A204.1 (cell line): Measurements from ENCODE around the gene PCBP3.
"Not testable (repeated sequence)": the region's sequence is repeated elsewhere in the genome, so short reads cannot be mapped to it uniquely, and the experiment has no call there.

ENCODE experiments used
- FAIRE-seq: peaks from 2 replicates; lab custom pipeline; 2012; peaks lifted over from hg19 to GRCh38; lab: Jason Lieb, UNC

Gene PCBP3

DNA sequence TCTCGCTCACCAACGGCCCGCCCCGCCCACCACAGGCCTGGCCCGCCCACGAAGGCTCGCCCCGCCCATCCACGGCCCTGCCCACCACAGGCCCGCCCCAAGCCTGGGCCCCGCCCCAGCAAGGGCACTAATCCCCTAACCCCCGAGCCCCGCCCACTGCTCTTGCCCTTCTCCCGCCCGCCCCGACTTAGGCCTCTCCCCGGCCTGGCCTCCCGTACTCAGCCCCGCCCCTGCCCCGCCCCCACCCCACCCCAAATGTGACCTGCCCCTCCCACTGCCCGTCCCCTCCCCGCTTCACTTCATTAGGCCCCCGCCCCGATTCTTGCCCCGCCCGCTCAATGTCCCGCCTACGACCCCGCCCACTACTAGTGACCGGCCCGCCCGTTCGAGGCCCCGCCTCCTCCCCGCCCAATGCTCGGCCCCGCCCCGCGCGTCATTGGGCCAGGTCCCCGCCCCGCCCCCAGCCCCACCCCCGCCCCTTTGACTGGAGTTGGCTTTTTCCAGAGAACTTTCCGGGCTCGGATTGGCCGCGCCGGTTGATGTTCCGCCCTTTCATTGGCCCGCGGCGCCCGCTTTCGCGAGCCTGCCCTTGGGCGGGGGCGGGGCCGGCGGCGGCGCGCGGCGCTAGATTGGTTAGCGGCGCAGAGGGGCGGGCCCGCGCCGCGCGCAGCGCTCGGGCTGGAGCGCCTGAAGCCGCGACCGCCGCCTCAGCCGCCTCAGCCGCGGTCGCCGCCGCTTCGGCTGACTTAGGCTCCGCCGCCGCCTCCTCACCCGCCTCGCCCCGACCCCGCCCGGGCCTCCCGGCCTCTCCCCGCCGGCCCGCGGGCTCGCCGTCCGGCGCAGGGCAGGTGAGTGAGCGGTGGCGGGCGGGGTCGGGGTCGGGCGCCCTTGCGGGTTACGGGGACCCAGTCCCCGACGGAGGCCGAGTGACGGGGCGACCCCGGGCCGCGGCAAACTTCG lies at the start of gene PCBP3:
Gene PCBP3 (plus strand): TSS at position 705 of the 960 bp plus-strand sequence. CDS start 206,361 bp downstream, outside the sequence.
- no peak for FAIRE-seq

DNA sequence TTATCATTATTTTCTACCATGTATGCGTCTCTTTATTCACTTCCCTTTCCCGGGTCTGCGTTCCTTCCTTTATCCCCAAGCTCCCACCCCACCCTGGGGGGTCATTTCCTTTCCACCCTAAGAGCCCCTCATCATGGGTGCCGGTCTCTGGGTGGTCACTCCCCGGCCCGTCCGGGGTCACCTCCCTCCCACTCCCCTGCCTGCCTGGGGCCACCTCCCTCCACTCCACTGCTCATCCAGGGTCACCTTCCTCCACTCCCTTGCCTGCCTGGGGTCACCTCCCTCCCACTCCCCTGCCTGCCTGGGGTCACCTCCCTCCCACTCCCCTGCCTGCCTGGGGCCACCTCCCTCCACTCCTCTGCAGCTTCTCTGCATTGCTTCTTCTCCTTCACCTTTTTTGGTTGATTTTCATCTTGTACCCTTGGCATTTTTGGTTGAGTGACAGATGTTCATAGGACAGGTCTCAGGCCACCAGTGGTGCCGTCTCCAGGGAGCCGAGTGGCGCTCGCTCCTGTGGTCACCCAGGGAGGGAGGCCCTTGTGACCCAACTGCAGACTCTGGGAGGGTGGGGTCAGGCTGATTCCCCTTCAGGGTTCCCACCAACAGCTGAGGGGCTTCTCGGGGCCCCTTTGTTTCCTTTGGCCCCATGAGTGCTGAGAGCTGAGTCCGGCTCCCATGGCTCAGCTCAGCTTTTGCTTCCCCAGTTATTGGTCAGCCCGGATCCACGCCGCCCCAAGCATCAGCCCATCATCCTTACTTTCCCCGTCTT lies 48.6 kb upstream of the PCBP3 start:
- FAIRE-seq: no peak

DNA sequence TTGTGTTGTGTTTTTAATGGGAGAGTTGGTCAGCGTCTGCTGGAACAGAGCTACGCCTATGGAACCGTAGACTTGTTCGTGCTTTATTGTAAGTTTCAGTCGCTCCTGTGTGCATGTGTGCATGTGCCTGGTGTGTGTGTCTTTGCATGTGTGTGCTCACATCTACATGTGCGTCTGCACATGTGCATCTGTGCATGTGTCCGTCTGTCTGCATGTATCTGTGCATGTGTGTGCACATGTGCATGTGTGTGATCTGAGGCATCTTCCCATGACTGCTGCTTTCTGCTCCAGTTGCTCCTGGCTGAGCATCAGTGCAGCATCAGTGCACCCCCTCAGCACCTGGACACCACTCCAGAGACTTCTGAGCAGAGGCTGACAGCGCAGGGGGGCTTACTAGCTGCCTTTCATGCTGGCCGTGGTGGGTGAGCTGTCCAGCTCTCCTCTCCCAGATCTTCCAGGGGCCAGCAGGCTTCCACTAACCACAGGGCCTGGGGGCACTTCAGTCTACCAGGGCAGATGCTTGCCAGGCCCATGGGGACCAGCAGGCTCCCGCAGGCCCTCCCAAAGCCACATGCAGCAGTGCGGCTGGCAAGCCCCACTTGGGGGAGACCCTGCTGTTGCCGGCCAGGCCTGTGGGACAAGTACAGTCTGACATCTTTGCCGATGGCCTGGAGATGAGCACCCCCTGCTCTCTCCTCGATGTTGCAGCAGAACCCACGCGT lies 47.8 kb upstream of the PCBP3 start:
- FAIRE-seq: no peak

DNA sequence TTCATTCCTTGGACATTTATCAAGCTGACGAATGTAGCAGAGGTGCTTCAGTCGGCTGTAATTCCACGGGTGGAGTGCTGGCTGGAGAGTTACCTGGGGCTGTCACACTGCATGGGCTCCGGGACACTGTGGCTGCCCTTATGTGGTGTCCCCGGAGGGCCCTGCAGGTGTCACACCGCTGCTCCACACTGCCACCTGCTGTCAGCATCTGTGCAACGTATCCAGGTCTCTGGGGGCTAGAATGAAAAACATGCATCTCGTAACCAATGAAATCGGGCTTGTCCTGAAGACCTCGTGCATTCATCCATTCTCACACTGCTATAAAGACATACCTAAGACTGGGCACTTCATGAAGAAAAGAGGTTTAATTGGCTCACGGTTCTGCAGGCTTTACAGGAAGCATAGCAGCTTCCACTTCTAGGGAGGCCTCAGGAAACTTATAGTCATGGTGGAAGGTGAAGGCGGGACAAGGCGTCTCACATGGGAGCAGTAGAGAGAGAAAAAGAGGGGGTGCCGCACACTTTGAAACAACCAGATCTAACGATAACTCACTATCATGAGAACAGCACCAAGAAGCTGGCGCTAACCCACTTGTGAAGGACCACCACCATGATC lies 46.7 kb upstream of the PCBP3 start:
- no peak for FAIRE-seq

DNA sequence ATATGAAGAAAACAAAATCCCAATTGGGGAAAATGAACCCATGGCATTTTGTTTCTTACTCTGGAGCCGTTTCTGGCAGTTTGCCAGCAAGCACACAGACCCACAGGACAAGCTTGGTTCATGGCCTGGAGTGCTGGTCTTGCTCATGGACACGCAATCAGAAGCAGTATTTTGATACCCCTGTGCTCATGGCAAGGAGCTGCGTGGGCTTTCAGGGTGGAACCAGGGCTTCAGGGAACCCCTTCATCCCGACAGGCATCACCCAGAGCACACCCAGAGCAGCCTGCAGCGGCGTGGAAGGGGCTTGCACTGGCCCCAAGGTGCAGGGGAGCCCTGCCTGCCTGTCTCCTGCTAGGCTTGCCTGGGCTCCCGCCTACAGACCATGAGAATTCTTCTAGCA lies 45.4 kb upstream of the PCBP3 start:
- no peak for FAIRE-seq

DNA sequence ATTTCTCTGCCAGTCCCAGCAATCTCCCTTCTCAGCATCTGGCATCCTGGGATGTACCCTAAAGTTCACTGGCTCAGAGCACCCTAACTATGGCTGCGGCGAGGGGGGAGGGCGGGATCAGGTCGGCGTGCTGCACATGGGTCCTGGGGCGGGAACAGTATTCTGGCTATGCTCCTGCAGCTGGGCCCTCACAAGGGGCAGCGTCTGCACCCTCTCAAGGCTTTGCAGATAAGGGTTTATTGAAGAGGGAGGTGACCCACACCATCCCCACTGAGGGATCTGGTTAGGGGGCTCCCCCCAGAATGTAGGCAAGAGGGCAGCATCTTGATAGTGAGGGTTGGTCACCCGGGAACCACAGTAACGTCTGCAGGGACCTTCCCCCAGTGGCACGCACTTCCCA lies 44.9 kb upstream of the PCBP3 start:
- FAIRE-seq: no peak

DNA sequence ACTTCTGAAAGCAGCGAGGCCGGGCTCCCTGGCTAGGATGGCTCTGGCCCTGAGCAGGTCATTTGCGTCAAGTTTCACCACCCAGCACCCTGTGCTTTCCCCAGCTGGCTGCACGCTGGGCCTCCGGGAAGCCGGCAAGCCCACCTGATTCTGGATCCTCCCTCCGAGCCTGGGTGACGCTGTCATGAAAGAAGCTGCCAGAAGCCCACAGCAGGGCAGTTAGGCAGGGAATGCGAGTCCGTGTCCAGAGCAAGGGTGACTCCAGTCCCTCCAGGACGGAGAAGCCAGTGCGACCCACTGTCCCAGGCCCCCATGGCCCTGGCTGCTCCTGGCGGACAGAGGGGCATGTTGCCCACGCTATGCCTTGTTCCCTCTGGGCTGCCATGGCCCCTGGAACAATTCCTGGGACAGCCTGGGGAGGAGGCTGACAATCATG lies 44.4 kb upstream of the PCBP3 start:
- FAIRE-seq: no peak

DNA sequence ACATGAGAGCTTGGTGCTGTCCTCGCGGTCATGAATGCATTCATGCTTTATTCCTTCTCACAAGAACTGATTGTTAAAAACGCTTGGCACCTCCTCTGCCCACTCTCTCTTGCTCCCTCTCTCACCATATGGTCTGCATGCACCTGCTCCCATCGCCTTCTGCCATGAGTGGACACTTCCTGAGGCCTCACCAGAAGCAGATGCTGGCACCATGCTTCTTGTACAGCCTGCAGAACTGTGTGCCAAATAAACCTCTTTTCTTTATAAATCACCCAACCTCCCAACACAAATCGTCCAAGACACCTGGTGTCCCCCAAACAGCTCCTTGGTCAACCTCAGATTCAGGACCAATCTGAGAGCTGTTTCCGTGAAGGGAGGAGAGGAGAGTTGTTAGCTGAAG lies 43.3 kb upstream of the PCBP3 start:
- FAIRE-seq: no peak

DNA sequence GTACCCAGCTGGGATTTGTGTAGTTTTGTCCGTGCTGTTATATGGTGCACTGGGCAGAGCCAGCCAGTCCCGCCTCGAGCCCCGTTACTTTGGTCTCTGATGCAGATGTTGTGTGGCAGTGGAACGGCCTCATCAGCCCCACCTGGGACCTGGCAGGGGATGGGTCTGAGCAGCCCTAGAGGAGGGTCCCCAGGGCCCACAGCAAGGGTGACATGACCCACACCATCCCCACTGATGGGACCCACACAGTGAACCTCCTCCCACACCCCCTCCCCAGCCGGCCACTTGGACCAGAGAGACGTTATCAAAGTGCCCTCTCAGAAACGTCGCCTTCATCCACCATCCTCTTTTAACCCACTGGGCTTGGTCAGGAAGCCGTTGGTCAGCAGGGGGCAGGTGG lies 42.0 kb upstream of the PCBP3 start:
- no peak for FAIRE-seq

DNA sequence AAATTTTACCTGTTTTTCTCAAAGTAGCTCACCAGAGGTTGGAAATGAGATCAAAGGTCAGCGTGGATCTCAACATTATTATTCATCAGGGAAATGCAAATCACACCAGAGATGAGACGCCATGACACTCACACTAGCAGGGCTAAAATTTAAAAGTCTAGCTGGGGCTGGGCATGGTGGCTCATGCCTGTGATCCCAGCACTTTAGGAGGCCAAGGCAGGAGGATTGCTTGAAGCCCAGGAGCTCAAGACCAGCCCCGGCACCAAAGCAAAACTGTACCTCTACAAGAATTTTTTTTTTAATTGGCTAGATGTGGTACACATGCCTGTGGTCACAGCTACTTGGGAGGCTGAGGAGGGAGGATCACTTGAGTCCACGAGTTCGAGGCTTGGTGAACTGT lies 41.4 kb upstream of the PCBP3 start:
- FAIRE-seq: no peak

DNA sequence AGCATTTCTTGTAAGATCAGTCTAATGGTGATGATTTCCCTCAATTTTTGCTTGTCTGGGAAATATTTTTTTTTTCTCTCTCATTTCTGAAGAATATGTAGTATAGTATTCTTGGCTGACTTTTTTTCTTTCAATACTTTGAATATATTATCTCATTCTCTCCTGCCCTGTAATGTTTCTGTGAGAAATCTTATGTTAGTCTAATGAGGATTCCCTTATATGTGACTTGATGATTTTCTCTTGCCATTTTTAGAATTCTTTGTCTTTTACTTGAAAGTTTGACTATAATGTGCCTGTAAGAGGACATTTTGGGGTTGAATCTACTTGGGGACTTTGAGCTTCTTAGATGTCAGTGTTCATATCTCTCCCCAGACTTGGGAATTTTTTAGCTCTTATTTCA lies 40.0 kb upstream of the PCBP3 start:
- FAIRE-seq: no peak

DNA sequence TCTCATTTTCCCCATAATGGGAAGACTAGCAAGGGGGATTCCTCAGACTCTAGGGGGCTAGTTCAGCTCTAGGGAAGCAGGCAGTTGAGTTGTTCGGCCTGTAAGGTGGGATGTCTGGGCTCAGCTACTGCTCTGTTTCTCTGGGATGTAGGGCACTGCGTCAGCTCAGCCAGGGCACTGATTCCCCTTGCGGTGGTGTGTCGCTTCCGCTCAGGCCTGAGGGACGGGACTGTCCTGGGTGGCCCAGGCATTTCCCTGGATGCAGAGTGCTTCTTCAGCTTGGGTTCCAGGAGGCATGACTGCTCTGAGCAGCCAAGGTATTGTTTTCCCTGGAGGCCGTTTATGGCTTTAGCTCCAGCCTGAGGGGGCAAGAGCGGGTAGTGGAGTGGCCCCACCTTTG lies 38.8 kb upstream of the PCBP3 start:
- not testable (repeated sequence) for FAIRE-seq

DNA sequence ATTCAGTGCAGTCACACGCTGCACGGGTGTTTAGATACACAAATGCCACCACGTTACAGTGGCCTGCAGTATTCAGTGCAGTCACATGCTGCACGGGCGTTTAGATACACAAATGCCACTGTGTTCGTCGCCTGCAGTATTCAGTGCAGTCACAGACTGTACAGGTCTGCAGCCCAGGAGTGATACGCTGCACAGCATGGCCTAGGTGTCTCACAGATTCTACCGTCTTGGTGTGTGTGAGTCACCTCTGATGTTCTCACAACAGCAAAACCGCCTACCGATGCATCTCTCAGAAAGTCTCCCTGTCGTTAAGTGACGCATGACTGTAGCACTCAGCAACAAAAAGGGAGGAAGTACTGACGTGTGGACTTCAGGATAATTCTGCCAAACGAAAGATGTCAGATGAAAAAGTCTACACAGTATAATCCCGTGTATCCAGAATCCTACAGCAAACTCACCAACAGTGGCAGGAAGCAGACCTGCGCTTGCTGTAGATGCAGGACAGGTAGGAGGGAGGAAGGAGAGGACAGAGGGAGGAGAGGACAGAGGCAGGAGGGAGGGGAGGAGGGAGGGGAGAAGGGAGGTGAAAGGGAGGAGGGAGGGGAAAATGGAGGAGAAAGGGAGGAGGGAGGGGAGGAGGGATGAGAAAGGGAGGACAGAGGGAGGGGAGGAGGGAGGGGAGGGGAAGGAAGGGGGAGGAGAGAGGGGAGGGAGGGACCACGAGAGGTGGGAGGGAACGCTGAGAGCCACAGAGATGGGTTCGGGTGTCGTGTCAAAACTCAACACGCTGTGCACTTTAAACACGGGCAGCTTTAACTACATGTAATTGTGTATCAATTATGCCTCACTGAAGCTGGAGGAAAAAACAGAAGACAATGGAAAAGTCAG lies 36.3 kb upstream of the PCBP3 start:
- FAIRE-seq: no peak

DNA sequence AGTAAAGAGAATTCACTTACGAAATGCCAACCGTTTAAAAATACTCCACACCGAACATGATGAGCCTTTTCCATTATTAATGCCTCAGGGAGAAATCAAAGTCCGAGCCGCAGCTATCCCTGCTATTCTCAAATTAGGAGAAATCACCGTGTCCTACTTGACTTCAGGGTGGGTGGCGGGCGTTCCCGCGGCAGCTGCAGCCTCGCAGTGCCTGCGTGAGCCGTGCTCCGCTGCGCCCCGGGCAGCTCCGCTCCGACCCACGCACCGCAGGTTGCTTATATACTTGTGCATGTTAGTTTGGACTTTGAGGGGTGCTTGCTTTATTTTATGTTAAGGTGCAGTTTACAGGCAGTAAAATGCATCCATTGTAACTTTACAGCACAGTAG lies 35.6 kb upstream of the PCBP3 start:
- no peak for FAIRE-seq

DNA sequence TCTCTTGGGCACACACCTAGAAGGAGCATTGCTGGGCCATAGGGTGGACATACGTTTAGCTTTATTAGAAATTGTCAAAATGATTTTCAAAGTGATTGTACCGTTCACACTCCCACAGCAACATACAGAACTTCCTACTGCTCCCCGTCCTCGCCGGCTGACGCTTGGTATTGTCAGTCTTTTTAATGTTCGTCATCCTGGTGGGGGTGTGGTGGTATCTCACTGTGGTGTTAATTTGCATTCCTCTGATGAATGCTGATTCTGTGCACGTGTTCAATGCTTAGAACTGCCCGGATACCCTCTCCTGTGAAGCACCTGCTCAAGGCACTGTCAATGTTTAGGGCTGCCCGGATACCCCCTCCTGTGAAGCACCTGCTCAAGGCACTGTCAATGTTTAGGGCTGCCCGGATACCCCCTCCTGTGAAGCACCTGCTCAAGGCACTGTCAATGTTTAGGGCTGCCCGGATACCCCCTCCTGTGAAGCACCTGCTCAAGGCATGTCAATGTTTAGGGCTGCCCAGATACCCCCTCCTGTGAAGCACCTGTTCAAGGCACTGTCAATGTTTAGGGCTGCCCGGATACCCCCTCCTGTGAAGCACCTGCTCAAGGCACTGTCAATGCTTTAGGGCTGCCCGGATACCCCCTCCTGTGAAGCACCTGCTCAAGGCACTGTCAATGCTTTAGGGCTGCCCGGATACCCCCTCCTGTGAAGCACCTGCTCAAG lies 34.6 kb upstream of the PCBP3 start:
- not testable (repeated sequence) for FAIRE-seq

DNA sequence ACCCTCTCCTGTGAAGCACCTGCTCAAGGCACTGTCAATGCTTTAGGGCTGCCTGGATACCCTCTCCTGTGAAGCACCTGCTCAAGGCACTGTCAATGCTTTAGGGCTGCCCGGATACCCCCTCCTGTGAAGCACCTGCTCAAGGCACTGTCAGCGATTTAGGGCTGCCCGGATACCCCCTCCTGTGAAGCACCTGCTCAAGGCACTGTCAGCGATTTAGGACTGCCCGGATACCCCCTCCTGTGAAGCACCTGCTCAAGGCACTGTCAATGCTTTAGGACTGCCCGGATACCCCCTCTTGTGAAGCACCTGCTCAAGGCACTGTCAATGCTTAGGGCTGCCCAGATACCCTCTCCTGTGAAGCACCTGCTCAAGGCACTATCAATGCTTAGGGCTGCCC lies 33.9 kb upstream of the PCBP3 start:
- FAIRE-seq: not testable (repeated sequence)

DNA sequence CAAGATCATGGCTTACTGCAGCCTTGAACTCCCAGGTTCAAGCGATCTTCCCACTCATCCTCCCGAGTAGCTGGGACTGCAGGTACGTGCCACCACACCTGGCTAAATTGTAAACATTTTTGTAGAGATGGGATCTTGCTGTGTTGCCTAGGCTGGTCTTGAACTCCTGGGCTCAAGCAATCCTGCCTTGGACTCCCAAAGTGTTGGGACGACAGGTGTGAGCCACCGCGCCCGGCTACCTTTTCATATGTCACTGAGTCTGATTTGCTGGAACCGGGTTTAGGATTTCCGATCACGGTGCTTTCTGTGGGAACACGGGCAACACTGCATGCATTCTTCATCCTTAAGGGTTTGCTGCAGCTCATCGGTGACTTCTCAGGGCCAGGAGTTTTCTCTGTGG lies 32.2 kb upstream of the PCBP3 start:
- FAIRE-seq: no peak

DNA sequence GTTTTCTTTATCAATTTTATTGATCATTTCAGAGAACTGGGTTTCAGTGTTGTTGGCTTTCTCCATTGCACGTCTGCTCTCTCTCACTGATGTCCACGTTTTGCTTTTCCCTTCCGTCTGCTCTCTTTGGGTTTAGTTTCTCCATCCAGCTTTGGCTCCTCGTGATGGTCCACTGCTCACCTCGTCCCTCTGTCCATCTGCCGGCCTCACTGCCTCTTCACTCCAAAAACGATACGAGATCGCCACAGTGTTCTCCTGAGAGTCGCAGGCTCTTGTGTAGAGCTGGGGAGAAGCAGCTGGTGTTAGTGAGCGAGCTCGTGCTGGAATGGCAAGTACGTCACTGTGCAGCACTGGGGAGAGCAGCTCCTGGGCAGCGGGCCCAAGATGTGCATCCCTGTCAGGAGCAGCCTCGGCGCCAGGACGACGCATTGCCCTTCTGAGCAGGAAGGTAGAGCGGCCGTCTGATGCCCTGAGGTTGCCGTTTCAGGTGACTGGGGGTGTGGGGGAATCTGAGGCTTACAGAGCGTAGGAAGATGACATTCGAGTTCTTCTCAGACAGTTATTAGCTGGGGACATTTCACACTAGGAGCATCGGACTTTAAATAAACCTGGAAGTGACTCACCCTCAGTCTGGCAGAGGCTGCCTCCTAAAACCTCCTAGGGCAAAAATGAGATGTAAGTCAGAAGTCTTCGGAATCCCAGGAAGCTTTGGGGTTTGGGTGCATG lies 31.4 kb upstream of the PCBP3 start:
- FAIRE-seq: no peak

DNA sequence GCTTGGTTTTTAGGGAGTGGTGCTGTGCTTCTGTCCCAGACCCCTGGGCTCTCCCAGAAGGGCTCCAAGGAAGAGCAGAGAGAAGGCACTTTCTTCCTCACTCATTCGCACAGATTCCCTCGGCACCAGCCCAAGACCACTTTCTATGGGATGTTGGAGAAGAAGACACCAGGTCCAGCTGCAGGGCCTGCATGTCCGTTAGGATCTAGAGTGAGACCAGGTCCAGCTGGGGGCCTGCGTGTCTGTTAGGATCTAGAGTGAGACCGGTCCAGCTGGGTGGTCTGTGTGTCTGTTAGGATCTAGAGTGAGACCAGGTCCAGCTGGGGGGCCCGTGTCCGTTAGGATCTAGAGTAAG lies 30.9 kb upstream of the PCBP3 start:
- FAIRE-seq: not testable (repeated sequence)

DNA sequence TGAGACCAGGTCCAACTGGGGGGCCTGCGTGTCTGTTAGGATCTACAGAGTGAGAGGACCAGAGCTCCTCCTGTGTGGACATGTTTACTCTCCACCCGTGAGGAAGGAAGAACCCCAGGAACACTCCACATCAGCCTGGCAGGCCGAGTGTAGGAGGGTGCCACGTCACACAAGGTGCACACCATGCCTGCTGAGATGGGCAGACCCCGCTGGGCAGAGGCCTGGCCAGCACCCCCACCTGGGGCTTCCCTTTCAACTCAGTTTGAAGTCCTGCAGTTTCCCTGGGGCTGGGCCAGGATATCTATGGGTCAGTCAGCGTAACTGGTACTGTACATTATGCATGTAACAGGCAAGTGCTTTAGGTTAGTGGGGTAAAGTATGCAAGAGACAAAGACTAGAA lies 30.1 kb upstream of the PCBP3 start:
- no peak for FAIRE-seq
